Tibial nerve (tissue), 4 donors: ENCODE data around the gene DRC1. TPM values are rescaled to one million over a fixed set of nuclear protein-coding genes. Genes with fewer than 3 reads are reported as not detected.

Experiments used
- DNase-seq, 2 donors: peaks; one replicate each; pipeline ENCODE4 v3.0.0-alpha.2; 2019; ENCODE audit warnings: low spot score in 2 of 2
- H3K27ac ChIP-seq, 4 donors: fragments of 200-600 bp; sonication (generic) in 3 of 4; one replicate each; pipeline ENCODE4 v1.5.1; 2017 to 2019; ENCODE audit warnings: mild to moderate bottlenecking in 1 of 4
- H3K27me3 ChIP-seq, 2 donors: fragments of 200-600 bp; sonication (generic) in 1 of 2; one replicate each; pipeline versions ENCODE4 v1.5.1 to v1.6.0; 2017 to 2019
- H3K36me3 ChIP-seq, 3 donors: fragments of 200-600 bp; sonication (generic); one replicate each; pipeline ENCODE4 v1.5.1; 2018 to 2019
- H3K4me1 ChIP-seq, 4 donors: fragments of 200-600 bp; sonication (generic) in 3 of 4; one replicate each; pipeline ENCODE4 v1.5.1; 2017 to 2019
- H3K4me3 ChIP-seq, 4 donors: fragments of 200-600 bp; sonication (generic) in 3 of 4; one replicate each; pipeline ENCODE4 v1.5.1; 2017 to 2019; ENCODE audit warnings: mild to moderate bottlenecking in 1 of 4, moderate library complexity in 1 of 4
- H3K9me3 ChIP-seq, 4 donors: fragments of 200-600 bp; sonication (generic) in 3 of 4; one replicate each; pipeline ENCODE4 v1.5.1; 2017 to 2019
- CTCF ChIP-seq, 5 experiments: fragments of 200-600 bp in 3 of 5; fragments of 450-650 bp in 2 of 5; sonication (generic) in 3 of 5; IDR thresholded peaks; one replicate each; pipeline ENCODE4 v1.5.1; 2016 to 2019; ENCODE audit warnings: antibody characterized with exemption in 5 of 5, mild to moderate bottlenecking in 3 of 5, moderate library complexity in 2 of 5
- EP300 ChIP-seq, 2 donors: sonication (generic); formaldehyde crosslinking; IDR thresholded peaks; one replicate each; pipeline ENCODE4 v1.6.1; 2017; ENCODE audit warnings: antibody characterized with exemption in 2 of 2, mild to moderate bottlenecking in 1 of 2
- POLR2A ChIP-seq, 2 donors: fragments of 450-650 bp; IDR thresholded peaks; one replicate each; pipeline ENCODE4 v1.6.1; 2017; ENCODE audit warnings: antibody characterized with exemption in 2 of 2, mild to moderate bottlenecking in 2 of 2, moderate library complexity in 2 of 2
- WGBS, 2 donors: methylation state at CpG; one replicate each; pipeline ENCODE4 v1.1.5; 2018; 5-methylcytosine and 5-hydroxymethylcytosine counted together
- total RNA-seq, 4 donors: library from RNA; depleted of rRNA; stranded (reverse); fragments of >200 nt; gene quantifications; one replicate each; pipeline ENCODE4 v1.1.0, GENCODE V29; 2016

The DRC1 gene
- total RNA-seq, 4 donors from 2014 or later: 0.22 to 5.7 (median 1.7) TPM

DNA sequence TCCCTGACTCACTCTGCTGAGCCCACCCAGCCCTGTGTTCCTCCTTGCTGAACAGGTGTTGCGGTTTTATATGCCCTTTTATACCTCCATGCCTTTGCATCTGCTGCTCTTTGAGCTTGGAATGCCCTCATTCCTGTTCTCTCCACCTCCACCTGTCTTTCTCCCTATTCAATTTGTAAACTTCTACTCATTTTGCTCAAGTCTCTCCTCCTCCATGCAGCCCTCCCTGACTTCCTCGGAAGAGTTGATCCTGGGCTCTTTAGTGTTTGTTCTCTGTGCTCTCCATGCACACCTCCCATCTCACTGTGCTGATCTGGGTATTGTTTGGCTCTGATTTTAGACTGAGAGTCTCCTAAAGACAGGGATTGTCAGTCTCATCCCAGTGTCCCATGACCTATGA is 83.4 kb downstream of the DRC1 start:
- TF ChIP-seq EP300 (IDR thresholded peaks at IDR 0.05) (no peak), POLR2A (IDR thresholded peaks at IDR 0.05) (no peak), CTCF (IDR thresholded peaks at IDR 0.05) (no peak)
- H3K27ac ChIP-seq: no peak overlapping the region
- no peak overlapping the region for H3K4me3 ChIP-seq
- 86 to 91% methylated on average over 2 of the region's 2 CpGs for WGBS, 2 donors
- H3K36me3 ChIP-seq: no peaks in the 10 kb centered on the region
- no peaks in the 10 kb centered on the region for H3K4me1 ChIP-seq
- H3K27me3 ChIP-seq: no peaks in the 10 kb centered on the region
- H3K9me3 ChIP-seq: no peaks in the 10 kb centered on the region
- no peak for DNase-seq

- 81 to 88% methylated on average over 8 of the region's 8 CpGs for WGBS, 2 donors
- Histone ChIP-seq H3K4me1 (no peaks in the 10 kb centered on the region), H3K27ac (no peak overlapping the region), H3K4me3 (no peak overlapping the region), H3K9me3 (no peaks in the 10 kb centered on the region), H3K27me3 (no peaks in the 10 kb centered on the region), H3K36me3 (no peaks in the 10 kb centered on the region)
- TF ChIP-seq CTCF (IDR thresholded peaks at IDR 0.05): no peak
- no peak for TF ChIP-seq POLR2A (IDR thresholded peaks at IDR 0.05)
- DNase-seq: no peak
These were observed 84.2 kb downstream of the DRC1 start for GRCh38 chr2:26485725-26486418.

DNA sequence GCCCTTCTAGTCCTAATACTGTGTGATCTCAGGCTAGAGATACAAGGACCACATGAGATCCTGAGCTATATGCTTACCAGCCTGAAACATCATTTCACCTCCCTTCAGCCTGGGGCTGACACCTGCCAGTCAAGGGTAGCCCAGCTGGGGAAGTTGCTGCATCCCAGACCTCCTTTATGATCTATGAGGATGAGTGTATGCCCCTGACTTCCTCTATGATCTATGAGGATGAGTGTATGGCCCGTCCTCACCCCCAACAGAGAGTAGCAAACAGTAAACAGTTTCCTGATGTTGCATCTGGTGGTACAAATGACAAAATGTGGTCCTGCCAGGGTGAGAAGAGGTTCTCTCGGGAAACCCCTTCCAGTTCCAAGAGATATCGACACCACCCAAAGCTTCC is 85.1 kb downstream of the DRC1 start:
- no peak for TF ChIP-seq CTCF (IDR thresholded peaks at IDR 0.05)
- TF ChIP-seq POLR2A (IDR thresholded peaks at IDR 0.05): no peak
- TF ChIP-seq EP300 (IDR thresholded peaks at IDR 0.05): no peak
- no peak overlapping the region for H3K27ac ChIP-seq
- H3K4me3 ChIP-seq: no peak overlapping the region
- no peak for DNase-seq
- H3K36me3 ChIP-seq: no peaks in the 10 kb centered on the region
- H3K27me3 ChIP-seq: no peaks in the 10 kb centered on the region
- 83 to 95% methylated on average over 3 of the region's 3 CpGs for WGBS, 2 donors
- no peaks in the 10 kb centered on the region for H3K4me1 ChIP-seq
- no peaks in the 10 kb centered on the region for H3K9me3 ChIP-seq

DNA sequence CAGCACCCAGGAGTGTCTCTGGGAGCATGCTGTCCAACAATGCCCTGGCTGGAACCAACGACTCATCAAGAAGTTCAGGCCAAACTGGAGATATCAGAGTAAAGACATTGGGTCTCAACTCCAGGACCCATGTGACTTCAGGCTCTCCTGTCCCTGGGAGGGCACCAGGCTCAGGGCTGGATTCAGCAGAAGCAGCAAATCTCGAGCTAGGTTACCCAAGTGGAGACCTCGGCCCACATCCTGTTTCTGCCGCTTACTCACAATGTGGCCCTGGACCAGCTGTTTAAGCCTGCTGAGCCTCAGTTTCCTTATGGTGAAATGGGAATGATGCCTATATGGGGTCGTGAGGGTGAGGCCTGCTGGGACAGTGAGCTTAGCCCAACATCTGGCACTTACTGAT is 85.5 kb downstream of the DRC1 start:
- H3K36me3 ChIP-seq: no peaks in the 10 kb centered on the region
- no peak for TF ChIP-seq EP300 (IDR thresholded peaks at IDR 0.05)
- TF ChIP-seq CTCF (IDR thresholded peaks at IDR 0.05): no peak
- no peak for TF ChIP-seq POLR2A (IDR thresholded peaks at IDR 0.05)
- no peaks in the 10 kb centered on the region for H3K4me1 ChIP-seq
- no peaks in the 10 kb centered on the region for H3K9me3 ChIP-seq
- DNase-seq: no peak
- no peaks in the 10 kb centered on the region for H3K27me3 ChIP-seq
- no peak overlapping the region for H3K4me3 ChIP-seq
- H3K27ac ChIP-seq: no peak overlapping the region
- 86 to 89% methylated on average over 2 to 5 of the region's 5 CpGs for WGBS, 2 donors

DNA sequence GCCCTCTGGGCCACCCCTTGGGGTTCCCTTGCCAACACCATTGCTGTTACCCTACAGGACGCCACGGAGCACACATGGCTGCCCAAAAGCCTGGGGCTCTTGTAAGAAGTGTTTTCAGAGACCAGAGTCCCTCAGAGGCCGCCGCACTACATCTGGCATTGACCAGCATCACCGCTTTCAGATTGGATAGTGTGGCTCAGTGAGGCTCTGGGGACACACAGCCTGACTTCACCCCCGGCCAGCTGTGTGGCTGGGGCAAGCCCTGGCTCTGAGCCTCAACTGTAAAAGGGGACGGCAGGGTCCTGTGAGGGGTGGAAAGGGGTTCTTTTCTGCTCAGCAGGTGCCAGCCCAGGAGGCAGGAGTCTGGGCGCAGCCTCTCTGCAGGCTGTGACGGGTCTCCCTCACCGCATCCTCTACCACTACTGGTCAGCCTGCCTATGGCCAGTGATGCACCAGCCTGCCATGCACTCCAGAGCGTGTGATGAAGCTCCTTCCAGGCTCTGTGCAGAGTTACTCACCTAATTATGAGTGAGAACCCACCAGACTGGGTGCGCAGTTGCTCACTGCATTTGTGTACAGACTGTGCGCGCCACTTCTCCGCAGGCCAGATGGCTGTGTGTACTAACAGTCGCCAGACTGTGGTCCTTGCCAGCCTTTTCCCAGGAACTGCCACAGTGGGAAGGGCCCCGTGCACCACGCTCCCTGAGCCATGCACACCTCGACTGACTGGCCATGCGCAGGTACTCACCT is 86.9 kb downstream of the DRC1 start:
- Histone ChIP-seq H3K36me3 (no peaks in the 10 kb centered on the region), H3K9me3 (no peaks in the 10 kb centered on the region), H3K27ac (no peak overlapping the region), H3K27me3 (no peaks in the 10 kb centered on the region), H3K4me1 (no peaks in the 10 kb centered on the region), H3K4me3 (no peak overlapping the region)
- TF ChIP-seq CTCF (IDR thresholded peaks at IDR 0.05) (no peak), EP300 (IDR thresholded peaks at IDR 0.05) (no peak), POLR2A (IDR thresholded peaks at IDR 0.05) (no peak)
- DNase-seq: no peak
- WGBS, 2 donors: 84 to 89% methylated on average over 12 to 20 of the region's 20 CpGs
